Measurements from ENCODE around the gene PEAK1.

Gene PEAK1

DNA sequence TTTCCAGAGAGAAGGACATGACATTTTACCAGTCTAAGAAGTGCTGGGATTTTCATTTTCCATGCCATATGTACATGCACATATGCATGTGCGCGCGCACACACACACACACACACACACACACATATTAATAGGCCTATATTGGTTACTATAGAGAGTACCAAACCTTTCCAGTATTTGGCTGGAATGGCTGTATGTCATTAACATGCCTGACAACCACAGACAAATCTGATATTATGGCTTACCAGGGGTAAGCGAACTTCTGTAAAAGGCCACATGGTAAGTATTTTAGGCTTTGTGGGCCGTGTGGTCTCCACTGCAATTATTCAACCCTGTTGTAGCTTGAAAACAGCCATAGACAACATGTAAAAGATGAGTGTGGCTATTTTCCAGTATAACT, 251.8 kb downstream of the PEAK1 start:
- H3K79me1 ChIP-seq (ENCODE audit: low read length): no peaks in the 10 kb centered on the region
- H2AFZ ChIP-seq (ENCODE audit: insufficient read depth, low read length, poor library complexity): no peak overlapping the region
- no peak overlapping the region for H3K4me2 ChIP-seq (ENCODE audit: low read length)
- no peak overlapping the region for H2BK120ac ChIP-seq (ENCODE audit: insufficient read depth, low read length, poor library complexity)
- peaks cover 0 to 4% of the 10 kb centered on the region in 2 experiments for H3K4me1 ChIP-seq (ENCODE audit: control insufficient read depth in 1 of 2, insufficient read depth in 2 of 2, low read length in 2 of 2)
- H2BK12ac ChIP-seq (ENCODE audit: low read length): no peak overlapping the region
- H3K27ac ChIP-seq (ENCODE audit: low read depth, low read length): no peak overlapping the region
- H3K4ac ChIP-seq (ENCODE audit: low read depth, low read length): no peak overlapping the region
- H2BK5ac ChIP-seq (ENCODE audit: low read depth, low read length, poor library complexity): no peak overlapping the region
- no peak overlapping the region for H3K18ac ChIP-seq (ENCODE audit: low read length)
- H3K23ac ChIP-seq (ENCODE audit: low read length): no peak overlapping the region
- H2AK5ac ChIP-seq (ENCODE audit: low read length): no peak overlapping the region
- no peak overlapping the region for H4K8ac ChIP-seq (ENCODE audit: low read depth, low read length)
- H3K9ac ChIP-seq (ENCODE audit: low read length): no peak overlapping the region
- no peak overlapping the region for H4K12ac ChIP-seq (ENCODE audit: low read depth, low read length)
- H3K14ac ChIP-seq (ENCODE audit: low read length): no peak overlapping the region
- H3K27me3 ChIP-seq (ENCODE audit: insufficient read depth, low read length): no peaks in the 10 kb centered on the region
- H3K4me3 ChIP-seq (ENCODE audit: low read depth, low read length): no peak overlapping the region
- no peaks in the 10 kb centered on the region for H3K79me2 ChIP-seq (ENCODE audit: control insufficient read depth, insufficient read depth, low read length, poor library complexity)
- H3K9me3 ChIP-seq (ENCODE audit: insufficient read depth, low read depth, low read length): no peaks in the 10 kb centered on the region
- no peaks in the 10 kb centered on the region for H3K36me3 ChIP-seq (ENCODE audit: control insufficient read depth in 1 of 2, insufficient read depth in 2 of 2, low read length in 2 of 2)
- DNase-seq: no peak
- no CpG with 5 or more reads among the region's 5 CpGs for WGBS (ENCODE audit: extremely low coverage, insufficient coverage, insufficient read length)
- H4K91ac ChIP-seq (ENCODE audit: low read depth, low read length): no peak overlapping the region

DNA sequence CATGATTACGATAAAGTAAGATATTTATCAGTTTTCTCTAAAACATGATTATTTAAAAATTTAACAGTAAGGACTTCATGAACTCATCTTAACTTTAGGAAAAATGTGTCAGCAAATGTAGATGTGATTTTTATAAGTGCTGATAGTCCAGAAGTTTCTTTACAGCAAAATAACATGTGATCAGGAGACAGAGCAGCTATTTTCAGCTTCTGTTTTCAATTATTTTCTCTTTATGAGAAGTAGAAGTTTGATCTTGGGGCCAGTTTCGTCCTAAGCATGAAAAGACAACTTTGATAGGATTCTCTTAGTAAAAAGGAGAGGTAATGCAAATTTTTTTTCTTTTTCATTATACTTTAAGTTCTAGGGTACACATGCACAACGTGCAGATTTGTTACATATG, 252.5 kb downstream of the PEAK1 start:
- H3K79me1 ChIP-seq (ENCODE audit: low read length): no peaks in the 10 kb centered on the region
- no peak overlapping the region for H3K18ac ChIP-seq (ENCODE audit: low read length)
- H3K27me3 ChIP-seq (ENCODE audit: insufficient read depth, low read length): no peaks in the 10 kb centered on the region
- H4K8ac ChIP-seq (ENCODE audit: low read depth, low read length): no peak overlapping the region
- no peak overlapping the region for H2BK12ac ChIP-seq (ENCODE audit: low read length)
- DNase-seq: no peak
- H3K14ac ChIP-seq (ENCODE audit: low read length): no peak overlapping the region
- H3K9me3 ChIP-seq (ENCODE audit: insufficient read depth, low read depth, low read length): no peaks in the 10 kb centered on the region
- no peak overlapping the region for H3K4me2 ChIP-seq (ENCODE audit: low read length)
- no peaks in the 10 kb centered on the region for H3K79me2 ChIP-seq (ENCODE audit: control insufficient read depth, insufficient read depth, low read length, poor library complexity)
- H2AFZ ChIP-seq (ENCODE audit: insufficient read depth, low read length, poor library complexity): no peak overlapping the region
- no peak overlapping the region for H3K27ac ChIP-seq (ENCODE audit: low read depth, low read length)
- no peak overlapping the region for H2AK5ac ChIP-seq (ENCODE audit: low read length)
- no peak overlapping the region for H3K4ac ChIP-seq (ENCODE audit: low read depth, low read length)
- no peak overlapping the region for H4K12ac ChIP-seq (ENCODE audit: low read depth, low read length)
- no peak overlapping the region for H2BK5ac ChIP-seq (ENCODE audit: low read depth, low read length, poor library complexity)
- WGBS (ENCODE audit: extremely low coverage, insufficient coverage, insufficient read length): no CpG with 5 or more reads among the region's 3 CpGs
- H3K23ac ChIP-seq (ENCODE audit: low read length): no peak overlapping the region
- H3K36me3 ChIP-seq (ENCODE audit: control insufficient read depth in 1 of 2, insufficient read depth in 2 of 2, low read length in 2 of 2): no peaks in the 10 kb centered on the region
- peaks cover 0 to 4% of the 10 kb centered on the region in 2 experiments for H3K4me1 ChIP-seq (ENCODE audit: control insufficient read depth in 1 of 2, insufficient read depth in 2 of 2, low read length in 2 of 2)
- H3K4me3 ChIP-seq (ENCODE audit: low read depth, low read length): no peak overlapping the region
- no peak overlapping the region for H4K91ac ChIP-seq (ENCODE audit: low read depth, low read length)
- H3K9ac ChIP-seq (ENCODE audit: low read length): no peak overlapping the region
- H2BK120ac ChIP-seq (ENCODE audit: insufficient read depth, low read length, poor library complexity): no peak overlapping the region

DNA sequence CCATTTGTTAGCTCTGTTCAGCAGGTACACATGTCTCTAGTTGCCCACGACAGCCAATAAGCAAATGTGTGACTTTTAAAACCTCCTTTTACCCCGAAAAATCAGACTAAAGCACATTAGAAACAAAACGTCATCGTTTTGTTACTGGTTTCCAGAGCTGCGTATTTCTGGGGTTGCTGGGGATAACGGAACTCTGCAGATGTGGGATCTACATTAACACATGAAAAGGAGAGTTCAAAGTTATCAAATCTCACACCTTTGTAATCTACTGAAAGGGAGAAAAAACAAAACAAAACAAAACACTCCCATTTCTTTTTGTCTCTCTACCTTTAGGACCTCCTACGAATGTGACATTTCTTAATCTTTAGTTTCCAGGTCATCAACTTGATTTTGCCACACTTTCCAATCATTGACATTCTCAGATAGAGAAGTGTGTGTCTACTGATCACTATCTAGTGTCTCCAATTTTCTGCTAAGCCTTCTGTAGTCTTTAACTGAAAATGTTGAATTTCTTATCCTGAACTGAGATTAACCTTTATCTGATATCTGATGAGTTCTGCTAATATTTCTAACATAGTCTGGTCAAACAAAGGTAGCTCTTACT, 256.0 kb downstream of the PEAK1 start:
- H3K14ac ChIP-seq (ENCODE audit: low read length): no peak overlapping the region
- H2BK12ac ChIP-seq (ENCODE audit: low read length): no peak overlapping the region
- WGBS (ENCODE audit: extremely low coverage, insufficient coverage, insufficient read length): no CpG with 5 or more reads among the region's 7 CpGs
- no peak overlapping the region for H4K8ac ChIP-seq (ENCODE audit: low read depth, low read length)
- H2BK5ac ChIP-seq (ENCODE audit: low read depth, low read length, poor library complexity): no peak overlapping the region
- no peak overlapping the region for H4K12ac ChIP-seq (ENCODE audit: low read depth, low read length)
- H3K23ac ChIP-seq (ENCODE audit: low read length): no peak overlapping the region
- H2AFZ ChIP-seq (ENCODE audit: insufficient read depth, low read length, poor library complexity): no peak overlapping the region
- no peak for DNase-seq
- no peak overlapping the region for H3K4me3 ChIP-seq (ENCODE audit: low read depth, low read length)
- no peaks in the 10 kb centered on the region for H3K9me3 ChIP-seq (ENCODE audit: insufficient read depth, low read depth, low read length)
- no peak overlapping the region for H4K91ac ChIP-seq (ENCODE audit: low read depth, low read length)
- H3K27me3 ChIP-seq (ENCODE audit: insufficient read depth, low read length): no peaks in the 10 kb centered on the region
- H3K4me1 ChIP-seq (ENCODE audit: control insufficient read depth in 1 of 2, insufficient read depth in 2 of 2, low read length in 2 of 2): peaks cover 0 to 4% of the 10 kb centered on the region in 2 experiments
- H3K79me1 ChIP-seq (ENCODE audit: low read length): no peaks in the 10 kb centered on the region
- H3K4ac ChIP-seq (ENCODE audit: low read depth, low read length): no peak overlapping the region
- H3K4me2 ChIP-seq (ENCODE audit: low read length): no peak overlapping the region
- H3K79me2 ChIP-seq (ENCODE audit: control insufficient read depth, insufficient read depth, low read length, poor library complexity): no peaks in the 10 kb centered on the region
- no peaks in the 10 kb centered on the region for H3K36me3 ChIP-seq (ENCODE audit: control insufficient read depth in 1 of 2, insufficient read depth in 2 of 2, low read length in 2 of 2)
- H3K27ac ChIP-seq (ENCODE audit: low read depth, low read length): no peak overlapping the region
- no peak overlapping the region for H2AK5ac ChIP-seq (ENCODE audit: low read length)
- no peak overlapping the region for H3K18ac ChIP-seq (ENCODE audit: low read length)
- H3K9ac ChIP-seq (ENCODE audit: low read length): no peak overlapping the region
- H2BK120ac ChIP-seq (ENCODE audit: insufficient read depth, low read length, poor library complexity): no peak overlapping the region

GRCh38 chr15:77162872-77163633, 256.9 kb downstream of the PEAK1 start:
- Histone ChIP-seq H3K4me1 (ENCODE audit: control insufficient read depth in 1 of 2, insufficient read depth in 2 of 2, low read length in 2 of 2) (peaks cover 0 to 4% of the 10 kb centered on the region in 2 experiments), H4K12ac (ENCODE audit: low read depth, low read length) (no peak overlapping the region), H2BK5ac (ENCODE audit: low read depth, low read length, poor library complexity) (no peak overlapping the region), H2AFZ (ENCODE audit: insufficient read depth, low read length, poor library complexity) (no peak overlapping the region), H3K27me3 (ENCODE audit: insufficient read depth, low read length) (no peaks in the 10 kb centered on the region), H2AK5ac (ENCODE audit: low read length) (no peak overlapping the region), H2BK120ac (ENCODE audit: insufficient read depth, low read length, poor library complexity) (no peak overlapping the region), H3K79me2 (ENCODE audit: control insufficient read depth, insufficient read depth, low read length, poor library complexity) (no peaks in the 10 kb centered on the region), H3K27ac (ENCODE audit: low read depth, low read length) (no peak overlapping the region), H3K4me3 (ENCODE audit: low read depth, low read length) (no peak overlapping the region), H3K18ac (ENCODE audit: low read length) (no peak overlapping the region), H3K9ac (ENCODE audit: low read length) (no peak overlapping the region), H2BK12ac (ENCODE audit: low read length) (no peak overlapping the region), H3K14ac (ENCODE audit: low read length) (no peak overlapping the region), H3K4ac (ENCODE audit: low read depth, low read length) (no peak overlapping the region), H3K4me2 (ENCODE audit: low read length) (no peak overlapping the region), H4K8ac (ENCODE audit: low read depth, low read length) (no peak overlapping the region), H3K23ac (ENCODE audit: low read length) (no peak overlapping the region), H4K91ac (ENCODE audit: low read depth, low read length) (no peak overlapping the region), H3K36me3 (ENCODE audit: control insufficient read depth in 1 of 2, insufficient read depth in 2 of 2, low read length in 2 of 2) (no peaks in the 10 kb centered on the region), H3K79me1 (ENCODE audit: low read length) (no peaks in the 10 kb centered on the region), H3K9me3 (ENCODE audit: insufficient read depth, low read depth, low read length) (no peaks in the 10 kb centered on the region)
- DNase-seq: no peak
- no CpG with 5 or more reads among the region's 4 CpGs for WGBS (ENCODE audit: extremely low coverage, insufficient coverage, insufficient read length)

Measured in trophoblast cell (in vitro differentiated cells and primary cell).